H54 (cell line): ENCODE data around the gene PRKCE.
A peak's percentile ranks its signal among the peaks of the same experiment; 100 is the strongest.

Source experiments
- DNase-seq: peaks from one replicate; pipeline ENCODE4 v3.0.0; 2011; ENCODE audit warnings: low spot score, mixed read lengths; ENCODE audit not compliant: insufficient read length
- FAIRE-seq: peaks from 3 replicates; lab custom pipeline; 2011; peaks lifted over from hg19 to GRCh38; lab: Jason Lieb, UNC
- POLR2A ChIP-seq: IDR thresholded peaks from 2 replicates; pipeline ENCODE4 v1.6.1; 2011; ENCODE audit warnings: low read depth, mild to moderate bottlenecking, low read length

PRKCE gene

GRCh38 chr2:45943219-45944044 lies 292.0 kb downstream of the PRKCE start:
- TF ChIP-seq POLR2A, result no peak
- DNase-seq, result no peak
- no peak for FAIRE-seq

DNA sequence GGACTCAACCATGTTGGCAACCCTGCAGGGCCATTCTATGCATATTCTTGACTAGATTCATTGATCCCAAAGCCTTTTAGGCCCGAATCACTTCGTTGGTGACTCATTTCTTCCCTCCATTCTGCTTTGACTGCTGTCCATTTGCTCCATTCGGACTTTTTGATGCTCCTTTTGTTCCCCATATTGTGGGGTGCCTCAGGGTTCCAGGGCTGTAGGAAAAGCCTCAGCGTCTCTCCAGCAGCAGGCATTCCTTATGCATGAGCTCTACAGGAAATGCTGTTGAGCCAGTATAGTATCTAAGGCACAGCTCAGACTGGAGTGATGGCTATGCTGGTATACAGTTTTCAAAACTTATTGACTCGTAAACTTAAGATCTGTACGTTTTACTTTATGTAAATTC lies 292.6 kb downstream of the PRKCE start:
- DNase-seq (no peak), FAIRE-seq (peak; percentile 75)
- TF ChIP-seq POLR2A, result no peak

DNA sequence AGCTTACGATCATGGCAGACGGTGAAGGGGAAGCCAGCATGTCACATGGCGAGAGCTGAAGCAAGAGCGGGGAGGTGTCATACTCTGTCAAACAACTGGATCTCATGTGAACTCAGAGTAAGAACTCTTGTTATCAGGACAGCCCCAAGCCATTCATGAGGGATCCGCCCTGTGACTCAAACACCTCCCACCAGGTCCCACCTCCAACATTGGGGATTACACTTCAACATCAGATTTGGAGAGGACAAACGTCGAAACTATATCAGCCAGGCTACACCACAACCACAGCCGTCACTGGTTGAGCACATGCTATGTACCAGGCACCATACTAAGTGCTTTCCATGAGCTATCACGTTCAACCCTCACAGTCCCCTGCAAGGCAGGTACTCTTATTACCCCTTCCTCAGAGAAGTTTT lies 293.8 kb downstream of the PRKCE start:
- no peak for TF ChIP-seq POLR2A
- DNase-seq (no peak), FAIRE-seq (no peak)

- FAIRE-seq (peak; percentile 97), DNase-seq (no peak)
- TF ChIP-seq POLR2A, result no peak
These were observed 294.5 kb downstream of the PRKCE start for GRCh38 chr2:45946023-45946422.

GRCh38 chr2:45950606-45951005 lies 299.1 kb downstream of the PRKCE start:
- DNase-seq (no peak), FAIRE-seq (no peak)
- TF ChIP-seq POLR2A, result no peak

- DNase-seq, result no peak
- TF ChIP-seq POLR2A, result no peak
- FAIRE-seq, result no peak
These were observed 299.7 kb downstream of the PRKCE start for GRCh38 chr2:45951025-45951727.

DNA sequence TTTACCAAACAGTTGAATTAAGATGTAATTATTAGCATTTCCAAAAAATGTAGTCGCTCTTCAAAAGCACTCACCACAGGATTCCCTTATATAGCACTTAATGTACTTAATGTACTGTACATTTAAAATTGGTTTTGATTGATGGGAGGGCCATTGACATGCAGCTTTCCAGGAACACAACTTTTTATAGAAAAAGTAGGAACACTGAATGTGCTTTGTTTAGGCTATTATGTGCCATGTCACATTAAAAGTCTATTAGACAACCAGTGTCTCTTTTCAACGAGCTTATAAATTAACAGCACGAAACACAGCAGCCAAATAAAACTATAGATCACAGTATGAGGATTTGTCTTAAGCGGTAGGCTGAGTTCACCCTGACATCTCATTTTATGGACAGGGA lies 301.1 kb downstream of the PRKCE start:
- DNase-seq (no peak), FAIRE-seq (no peak)
- TF ChIP-seq POLR2A, result no peak

GRCh38 chr2:45953376-45954027 lies 302.0 kb downstream of the PRKCE start:
- DNase-seq (no peak), FAIRE-seq (no peak)
- no peak for TF ChIP-seq POLR2A

DNA sequence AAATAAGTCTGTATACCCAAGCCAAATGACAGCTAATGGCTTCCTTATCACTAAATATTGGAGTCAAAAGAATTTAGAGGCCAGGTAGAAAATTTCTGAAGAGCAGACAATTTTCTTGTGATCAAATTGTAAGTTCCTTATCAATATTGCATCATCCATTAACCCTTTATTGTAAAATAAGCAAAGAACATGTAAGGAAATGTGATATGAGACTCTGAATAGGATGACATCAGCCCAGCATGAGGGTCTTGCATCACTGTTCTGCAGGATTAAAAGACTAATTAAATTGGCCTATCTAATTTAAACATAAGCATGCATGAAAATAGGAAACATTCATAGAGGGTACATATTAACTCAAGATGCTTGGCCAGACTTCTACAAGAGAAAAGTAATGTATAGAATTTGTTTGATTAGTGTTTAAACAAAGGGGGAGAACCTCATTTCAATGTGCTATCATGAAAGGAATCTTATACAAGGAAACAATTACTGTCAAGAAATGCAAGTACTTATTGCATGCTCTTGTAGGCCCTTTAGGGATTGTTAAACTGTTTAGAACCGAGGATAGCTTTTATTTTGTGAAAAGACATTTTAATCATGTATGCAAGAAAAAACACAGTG lies 302.9 kb downstream of the PRKCE start:
- DNase-seq, result no peak
- no peak for FAIRE-seq
- no peak for TF ChIP-seq POLR2A

DNA sequence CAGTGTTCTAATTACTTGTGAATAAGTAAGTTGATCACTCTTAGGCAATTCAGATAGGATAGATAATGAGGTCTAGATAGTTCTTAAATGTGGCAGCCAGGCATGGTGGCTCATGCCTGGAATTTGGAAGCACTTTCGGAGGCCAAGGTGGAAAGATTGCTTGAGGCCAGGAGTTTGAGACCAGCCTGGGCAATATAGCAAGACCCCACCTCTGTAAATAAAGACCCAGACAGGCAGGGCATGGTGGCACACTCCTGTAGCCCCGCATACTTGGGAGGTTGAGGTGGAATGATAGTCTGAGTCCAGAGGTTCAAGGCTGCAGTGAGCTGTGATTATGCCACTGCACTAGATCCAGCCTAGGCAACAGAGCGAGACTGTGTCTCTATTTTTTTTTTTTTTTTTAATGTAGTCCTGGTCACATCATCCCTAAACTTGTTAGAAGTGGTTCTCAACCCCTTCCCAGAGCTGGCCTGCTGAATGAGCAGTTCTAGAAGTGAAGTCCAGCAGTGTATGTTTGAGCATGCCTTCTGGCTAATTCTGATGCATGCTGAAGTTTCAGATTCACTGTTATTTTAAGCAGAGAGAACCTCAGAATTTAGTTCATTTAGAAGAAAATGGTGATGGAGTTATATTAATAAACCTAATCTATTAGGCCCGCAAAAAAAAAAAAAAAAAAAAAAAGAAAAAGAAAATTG lies 306.2 kb downstream of the PRKCE start:
- DNase-seq (no peak), FAIRE-seq (no peak)
- no peak for TF ChIP-seq POLR2A

GRCh38 chr2:45960057-45960863 lies 308.8 kb downstream of the PRKCE start:
- TF ChIP-seq POLR2A, result no peak
- DNase-seq (no peak), FAIRE-seq (no peak)

GRCh38 chr2:45962177-45962921 lies 310.9 kb downstream of the PRKCE start:
- FAIRE-seq, result peak; percentile 50
- peak; percentile 15 for DNase-seq

More at GRCh38 chr2:45962177-45962921, 310.9 kb downstream of the PRKCE start:
- no peak for TF ChIP-seq POLR2A
